OCI-LY3 (cell line): Measurements from ENCODE around the gene FMNL1.

Experiments used
- H2AFZ ChIP-seq: fragments of 200-600, 300-600 bp; shearing (Covaris generic); 2 replicates; pipeline ENCODE4 v1.6.0; 2014; ENCODE audit warnings: antibody characterized with exemption, low read depth, low read length
- H3K27ac ChIP-seq: fragments of 200-600, 300-600 bp; sonication (generic); 2 replicates; pipeline ENCODE4 v1.5.1; 2014; ENCODE audit warnings: mild to moderate bottlenecking, low read length, moderate library complexity, mixed read lengths
- H3K27me3 ChIP-seq: fragments of 200-600, 300-600 bp; sonication (generic); 2 replicates; pipeline ENCODE4 v1.6.1; 2014; ENCODE audit warnings: low read depth, low read length, mixed read lengths
- H3K36me3 ChIP-seq: fragments of 200-600, 300-600 bp; sonication (generic); replicated peaks from 2 replicates; pipeline ENCODE3; 2014; ENCODE audit warnings: low read depth, low read length, mixed read lengths
- H3K4me1 ChIP-seq: fragments of 300-600, 200-600 bp; sonication (generic); 2 replicates; pipeline ENCODE4 v1.6.1; 2014; ENCODE audit warnings: low read length, mixed read lengths
- H3K4me2 ChIP-seq: fragments of 200-600, 300-600 bp; sonication (generic); 2 replicates; pipeline ENCODE4 v1.6.1; 2014; ENCODE audit warnings: low read length, mixed read lengths
- H3K4me3 ChIP-seq: fragments of 300-600, 200-600 bp; sonication (generic); 2 replicates; pipeline ENCODE4 v1.5.1; 2014; ENCODE audit warnings: antibody characterized with exemption, mild to moderate bottlenecking, low read length, moderate library complexity
- H3K79me2 ChIP-seq: fragments of 300-600, 200-600 bp; shearing (Covaris generic); 2 replicates; pipeline ENCODE4 v1.6.1; 2014; ENCODE audit warnings: mild to moderate bottlenecking, low read length, mixed read lengths
- H3K9ac ChIP-seq: fragments of 300-600, 200-600 bp; shearing (Covaris generic); 2 replicates; pipeline ENCODE4 v1.6.0; 2014; ENCODE audit warnings: mild to moderate bottlenecking, low read length, moderate library complexity
- H3K9me3 ChIP-seq: fragments of 200-600, 300-600 bp; shearing (Covaris generic); 2 replicates; pipeline ENCODE4 v1.6.1; 2014; ENCODE audit warnings: low read length, mixed read lengths; ENCODE audit not compliant: insufficient read depth
- H4K20me1 ChIP-seq: fragments of 200-600, 300-600 bp; sonication (generic); 2 replicates; pipeline ENCODE4 v1.6.1; 2016; ENCODE audit warnings: low read length, mixed read lengths; ENCODE audit not compliant: insufficient read depth
- CTCF ChIP-seq: fragments of 200-600, 300-600 bp; sonication (generic); IDR thresholded peaks from 2 replicates; pipeline ENCODE4 v1.5.1; 2014; ENCODE audit warnings: antibody characterized with exemption, low read length, low read depth
- EZH2phosphoT487 ChIP-seq: fragments of 200-600 bp; shearing (Covaris generic); IDR thresholded peaks from 2 replicates; pipeline ENCODE4 v1.6.1; 2018; ENCODE audit warnings: antibody characterized with exemption, mixed run types, low read depth

Gene FMNL1

GRCh38 chr17:45282683-45283644 lies 61.3 kb downstream of the FMNL1 start:
- Histone ChIP-seq H3K27me3 (no peaks in the 10 kb centered on the region), H3K9me3 (no peaks in the 10 kb centered on the region), H3K27ac (no peak overlapping the region), H3K4me1 (0 out of 2 replicates have a peak, but pooled peaks cover 3% of the 10 kb centered on the region), H3K4me2 (no peak overlapping the region), H4K20me1 (no peaks in the 10 kb centered on the region; the same call in 1 of the 2 replicates), H2AFZ (no peak overlapping the region), H3K9ac (no peak overlapping the region), H3K79me2 (peaks cover 8% of the 10 kb centered on the region; the same call in 1 of the 2 replicates), H3K4me3 (no peak overlapping the region), H3K36me3 (peaks cover 41% of the 10 kb centered on the region)
- TF ChIP-seq EZH2phosphoT487 (no peak), CTCF (no peak)

GRCh38 chr17:45283711-45284110 lies 62.0 kb downstream of the FMNL1 start:
- Histone ChIP-seq H3K79me2 (peaks cover 8% of the 10 kb centered on the region; the same call in 1 of the 2 replicates), H3K4me2 (no peak overlapping the region), H3K36me3 (peaks cover 44% of the 10 kb centered on the region), H4K20me1 (no peaks in the 10 kb centered on the region; the same call in 1 of the 2 replicates), H3K27ac (no peak overlapping the region), H3K9ac (no peak overlapping the region), H3K4me1 (no peaks in the 10 kb centered on the region), H3K27me3 (no peaks in the 10 kb centered on the region), H3K4me3 (no peak overlapping the region), H2AFZ (no peak overlapping the region), H3K9me3 (no peaks in the 10 kb centered on the region)
- TF ChIP-seq CTCF, result no peak
- TF ChIP-seq EZH2phosphoT487, result no peak

GRCh38 chr17:45284176-45285140 lies 62.8 kb downstream of the FMNL1 start:
- H2AFZ ChIP-seq, result no peak overlapping the region
- peaks cover 51% of the 10 kb centered on the region for H3K36me3 ChIP-seq
- H4K20me1 ChIP-seq, result peaks cover 6% of the 10 kb centered on the region; the same call in 1 of the 2 replicates
- H3K9ac ChIP-seq, result no peak overlapping the region
- H3K4me3 ChIP-seq, result no peak overlapping the region
- TF ChIP-seq CTCF, result peak; percentile 37; the same call in 1 of the 2 replicates
- TF ChIP-seq EZH2phosphoT487, result no peak
- H3K9me3 ChIP-seq, result no peaks in the 10 kb centered on the region
- H3K4me1 ChIP-seq, result no peaks in the 10 kb centered on the region
- no peaks in the 10 kb centered on the region for H3K27me3 ChIP-seq
- peaks cover 15% of the 10 kb centered on the region for H3K79me2 ChIP-seq
- no peak overlapping the region for H3K4me2 ChIP-seq
- H3K27ac ChIP-seq, result no peak overlapping the region
